GM18498 (cell line): Measurements from ENCODE around the gene CD38.

Source experiments
- ATAC-seq: cut with Tn5 transposase; IDR thresholded peaks from one replicate; pipeline ENCODE4 v1.9.1; 2021; ENCODE audit warnings: mild to moderate bottlenecking, moderate library complexity; ENCODE audit not compliant: unreplicated experiment

Gene CD38

DNA sequence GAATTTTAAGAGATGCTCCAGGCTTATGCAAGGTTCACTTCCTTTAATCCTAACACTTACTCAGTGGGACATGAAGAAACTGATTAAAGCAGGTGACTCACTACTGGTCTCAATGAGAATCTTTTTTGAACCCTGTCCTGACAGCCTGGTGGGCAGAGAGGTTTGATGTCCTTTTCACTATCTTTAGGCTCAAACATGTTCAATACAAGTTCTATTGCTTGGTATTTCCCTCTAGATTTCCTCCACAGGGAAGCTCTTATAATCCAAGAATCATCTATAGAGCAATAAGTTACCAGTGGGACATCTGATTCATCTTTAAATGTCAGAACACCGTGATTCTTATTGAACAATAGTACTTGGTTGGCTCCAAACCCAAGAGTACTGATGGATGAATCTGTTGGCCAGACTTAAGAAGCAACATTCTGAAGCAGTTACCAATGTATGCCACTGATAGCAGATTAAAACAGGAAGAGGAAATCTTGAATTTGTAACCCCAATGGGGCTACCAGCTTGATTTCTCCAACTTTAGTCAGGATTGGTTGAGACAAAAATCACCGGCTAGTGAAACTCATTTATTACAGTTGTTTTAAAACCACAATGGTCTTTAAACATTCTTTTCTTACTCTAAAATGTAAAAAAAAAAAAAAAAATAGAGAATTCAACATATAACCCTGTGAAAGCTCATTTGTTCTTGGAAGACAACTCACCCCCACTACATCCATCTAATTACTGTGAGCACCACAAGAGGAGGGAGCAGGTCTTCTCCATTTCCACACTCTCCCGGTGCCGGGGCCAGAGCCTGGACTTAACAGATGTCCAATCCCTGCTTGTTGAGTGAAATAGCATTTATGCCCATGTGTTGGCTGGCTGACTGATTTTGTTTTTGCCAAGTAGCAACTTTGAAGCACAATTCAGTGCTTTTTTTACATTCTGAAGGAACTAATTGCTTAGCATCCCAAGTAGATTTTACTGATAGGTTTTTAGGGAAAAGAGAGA is 117.1 kb downstream of the CD38 start:
- ATAC-seq = no peak

DNA sequence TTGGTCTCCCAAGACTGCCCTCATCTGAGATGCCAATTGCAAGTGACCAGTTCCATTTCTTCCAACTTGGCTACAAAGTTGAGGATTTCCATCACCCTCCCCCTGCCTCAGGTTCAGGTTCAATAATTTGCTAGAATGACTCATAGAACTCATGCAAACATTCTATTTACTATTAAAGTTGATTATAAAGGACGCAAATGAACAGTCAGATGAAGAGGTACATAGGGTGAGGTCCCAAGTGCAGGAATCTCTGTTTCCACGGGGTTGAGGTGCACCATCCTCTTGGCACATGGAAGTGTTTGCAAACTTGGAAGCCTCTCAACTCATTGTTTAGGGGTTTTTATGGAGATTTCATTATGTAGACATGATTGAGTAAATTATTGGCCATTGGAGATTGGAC is 119.4 kb downstream of the CD38 start:
- ATAC-seq = no peak

DNA sequence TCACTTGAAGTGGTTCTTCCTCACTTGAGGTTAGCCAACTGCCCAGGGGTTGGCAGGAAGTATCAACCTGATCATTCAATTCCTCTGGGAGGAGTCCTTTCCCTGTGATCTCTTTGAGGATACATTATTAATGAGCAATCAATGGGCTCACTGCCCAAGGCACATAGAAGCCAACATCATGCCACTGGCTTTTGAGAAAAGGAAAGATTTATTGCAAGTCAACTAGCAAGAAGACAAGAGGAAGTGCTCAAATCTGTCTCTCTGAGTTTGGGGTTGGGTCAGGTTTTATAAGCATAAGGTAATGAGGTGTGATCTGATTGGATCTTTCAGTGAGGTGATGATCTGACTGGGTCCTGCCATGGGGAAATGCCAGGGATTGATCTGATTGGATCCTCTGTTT is 120.8 kb downstream of the CD38 start:
- no peak for ATAC-seq

DNA sequence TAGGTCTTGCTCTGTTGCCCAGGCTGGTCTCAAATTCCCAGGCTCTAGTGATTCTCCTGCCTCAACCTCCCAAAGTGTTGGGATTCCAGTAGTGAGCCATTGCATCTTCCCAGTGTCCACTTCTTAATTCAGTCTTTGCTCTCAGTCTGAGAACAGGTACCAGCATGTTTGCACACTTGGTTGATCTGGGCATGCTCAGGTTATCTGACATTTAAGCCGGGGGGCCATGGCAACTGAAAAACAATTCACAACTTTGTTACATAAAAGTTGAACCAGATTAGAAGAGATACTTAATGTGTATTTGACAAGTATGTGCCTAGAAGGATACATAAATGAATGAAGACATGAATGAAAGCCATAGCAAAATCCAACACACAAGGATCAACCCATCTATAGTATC is 121.4 kb downstream of the CD38 start:
- no peak for ATAC-seq

DNA sequence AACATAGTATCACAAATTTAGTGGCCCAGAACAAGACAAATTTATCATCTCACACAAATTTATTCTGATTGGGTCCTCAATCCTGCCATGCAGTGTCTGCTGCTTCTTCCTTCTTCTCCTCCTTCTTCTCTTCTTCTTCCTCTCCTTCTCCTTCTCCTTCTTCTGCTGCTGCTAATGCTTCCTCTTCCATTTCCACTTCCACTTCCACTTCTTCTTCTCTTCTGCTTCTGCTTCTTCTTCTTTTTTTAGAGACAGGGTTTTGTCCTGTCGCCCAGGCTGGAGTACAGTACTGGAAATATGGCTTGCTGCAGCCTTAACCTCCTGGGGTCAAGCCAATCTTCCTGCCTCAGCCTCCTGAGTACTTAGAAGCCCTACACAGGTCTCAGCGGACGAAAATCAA is 122.9 kb downstream of the CD38 start:
- no peak for ATAC-seq

DNA sequence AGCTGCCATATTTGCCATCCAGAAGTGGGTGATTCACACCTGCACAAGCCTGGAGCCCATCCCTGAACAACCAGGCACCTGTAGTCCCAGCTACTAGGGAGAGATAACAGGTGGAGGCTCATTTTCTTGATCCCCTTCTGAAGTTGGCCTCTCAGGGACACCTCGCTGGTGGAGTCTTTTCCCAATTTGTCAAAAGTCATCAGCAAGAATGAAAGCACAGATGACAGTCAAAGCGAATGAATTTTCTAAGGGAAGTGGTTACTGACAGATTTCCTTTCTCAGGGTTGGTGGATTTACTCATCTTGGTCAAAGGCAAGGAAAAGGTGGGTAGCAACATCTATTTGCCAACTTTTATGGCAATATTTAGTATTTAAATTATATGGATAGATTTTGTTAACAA is 123.9 kb downstream of the CD38 start:
- ATAC-seq = no peak

DNA sequence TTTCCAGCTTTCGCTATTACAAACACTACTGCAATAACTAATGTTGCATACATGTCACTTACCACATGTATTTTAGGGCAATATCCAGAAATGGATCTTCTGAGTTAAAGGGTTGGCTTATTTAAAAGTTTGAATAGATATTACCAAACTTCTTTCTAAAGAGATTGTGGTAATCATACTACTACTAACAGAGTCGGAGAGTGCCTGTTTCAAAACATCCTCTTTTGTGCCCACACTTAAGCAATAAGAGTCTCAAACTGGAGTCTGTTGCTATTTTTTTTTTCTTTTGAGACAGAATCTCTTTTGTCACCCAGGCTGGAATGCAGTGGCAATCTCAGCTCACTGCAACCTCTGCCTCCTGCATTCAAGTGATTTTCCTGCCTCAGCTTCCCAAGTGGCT is 124.6 kb downstream of the CD38 start:
- ATAC-seq = no peak
